Mesothelial cell of epicardium (in vitro differentiated cells): ENCODE data around the gene LDB2. TPM values are rescaled to one million over a fixed set of nuclear protein-coding genes. Genes with fewer than 3 reads are reported as not detected.

Source experiments
- DNase-seq, 2 experiments: peaks; one replicate each; pipeline ENCODE4 v3.0.0; 2021; ENCODE audit warnings: low spot score in 2 of 2; ENCODE audit not compliant: unreplicated experiment in 2 of 2
- H3K27ac Mint-ChIP-seq: 2 replicates; pipeline ENCODE4 v1.8.0; 2021; ENCODE audit warnings: mixed read lengths
- H3K27me3 Mint-ChIP-seq: 2 replicates; pipeline ENCODE4 v1.8.0; 2021; ENCODE audit warnings: low read depth, mixed read lengths
- H3K36me3 Mint-ChIP-seq: 2 replicates; pipeline ENCODE4 v1.8.0; 2021; ENCODE audit warnings: mixed read lengths
- H3K4me1 Mint-ChIP-seq: 2 replicates; pipeline ENCODE4 v1.8.0; 2021; ENCODE audit warnings: mixed read lengths
- H3K4me3 Mint-ChIP-seq: 2 replicates; pipeline ENCODE4 v1.8.0; 2021; ENCODE audit warnings: mild to moderate bottlenecking, moderate library complexity, mixed read lengths
- H3K9me3 Mint-ChIP-seq: 2 replicates; pipeline ENCODE4 v1.8.0; 2021; ENCODE audit warnings: mixed read lengths
- total RNA-seq: library from RNA; stranded (reverse); gene quantifications from 3 replicates; pipeline ENCODE4 v1.2.1, GENCODE V29; 2021
- TF ChIP-seq, protein P1 (sequence below): fragments of 200-600 bp; sonication (generic); IDR thresholded peaks from one replicate; pipeline ENCODE4 v1.5.0; 2021; ENCODE audit warnings: antibody characterized with exemption; ENCODE audit not compliant: unreplicated experiment

The LDB2 gene
- total RNA-seq, 1 donor from 2014 or later, result 7.6 TPM

DNA sequence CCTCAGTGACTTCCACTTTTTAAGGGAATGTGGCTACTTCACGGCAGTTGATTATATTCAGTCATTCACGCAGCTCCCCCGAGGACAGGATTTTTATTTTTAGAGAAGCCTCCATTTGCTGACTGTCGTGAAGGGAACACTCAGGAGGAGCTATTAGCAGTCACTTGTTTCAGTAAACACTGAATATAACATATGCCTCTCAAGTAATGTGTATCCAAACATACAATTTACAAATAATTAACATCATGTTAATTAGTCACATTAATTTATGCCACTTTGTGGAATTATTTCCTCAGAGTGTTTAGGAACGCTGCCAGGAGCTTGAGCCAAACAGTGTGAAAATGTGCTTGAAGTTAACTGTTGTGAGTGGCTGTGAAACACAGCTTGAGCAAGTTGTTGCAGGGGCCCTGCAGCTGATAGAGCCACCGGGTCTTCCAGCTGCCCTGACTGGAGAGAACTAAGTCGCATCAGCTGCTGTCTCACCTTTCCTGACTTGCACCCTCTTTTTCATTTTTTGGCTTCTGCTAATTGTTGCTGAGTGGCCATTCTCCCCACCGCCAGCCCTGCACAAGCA is 245.6 kb downstream of the LDB2 start:
- TF ChIP-seq, protein P1, sequence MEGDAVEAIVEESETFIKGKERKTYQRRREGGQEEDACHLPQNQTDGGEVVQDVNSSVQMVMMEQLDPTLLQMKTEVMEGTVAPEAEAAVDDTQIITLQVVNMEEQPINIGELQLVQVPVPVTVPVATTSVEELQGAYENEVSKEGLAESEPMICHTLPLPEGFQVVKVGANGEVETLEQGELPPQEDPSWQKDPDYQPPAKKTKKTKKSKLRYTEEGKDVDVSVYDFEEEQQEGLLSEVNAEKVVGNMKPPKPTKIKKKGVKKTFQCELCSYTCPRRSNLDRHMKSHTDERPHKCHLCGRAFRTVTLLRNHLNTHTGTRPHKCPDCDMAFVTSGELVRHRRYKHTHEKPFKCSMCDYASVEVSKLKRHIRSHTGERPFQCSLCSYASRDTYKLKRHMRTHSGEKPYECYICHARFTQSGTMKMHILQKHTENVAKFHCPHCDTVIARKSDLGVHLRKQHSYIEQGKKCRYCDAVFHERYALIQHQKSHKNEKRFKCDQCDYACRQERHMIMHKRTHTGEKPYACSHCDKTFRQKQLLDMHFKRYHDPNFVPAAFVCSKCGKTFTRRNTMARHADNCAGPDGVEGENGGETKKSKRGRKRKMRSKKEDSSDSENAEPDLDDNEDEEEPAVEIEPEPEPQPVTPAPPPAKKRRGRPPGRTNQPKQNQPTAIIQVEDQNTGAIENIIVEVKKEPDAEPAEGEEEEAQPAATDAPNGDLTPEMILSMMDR, result no peak

DNA sequence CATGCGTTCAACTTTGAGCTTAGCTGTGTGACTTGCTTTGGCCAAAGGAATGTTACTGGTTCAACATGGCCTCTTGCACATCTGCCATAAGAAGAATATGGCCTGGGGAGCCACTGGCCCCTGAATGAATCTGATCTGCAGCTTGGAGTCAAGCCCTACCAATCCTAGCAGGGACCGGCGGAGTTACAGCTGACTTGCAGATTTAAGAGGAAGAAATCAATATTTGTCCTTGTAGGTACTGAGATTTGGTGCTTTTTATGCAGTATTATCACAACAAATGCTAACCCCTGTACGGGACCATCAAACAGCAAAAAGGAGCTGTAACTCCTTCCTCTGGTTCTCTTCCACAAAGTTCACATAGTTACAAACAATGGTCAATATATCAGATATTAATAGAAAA is 252.0 kb downstream of the LDB2 start:
- no peaks in the 10 kb centered on the region for H3K36me3 Mint-ChIP-seq
- TF ChIP-seq, protein P1, result no peak
- DNase-seq, result no peak
- no peak overlapping the region for H3K27ac Mint-ChIP-seq
- peaks cover 8% of the 10 kb centered on the region for H3K4me1 Mint-ChIP-seq
- H3K9me3 Mint-ChIP-seq, result no peaks in the 10 kb centered on the region
- H3K4me3 Mint-ChIP-seq, result no peak overlapping the region
- H3K27me3 Mint-ChIP-seq, result no peaks in the 10 kb centered on the region

More for the DNA sequence above, 245.6 kb downstream of the LDB2 start:
- no peaks in the 10 kb centered on the region for H3K27me3 Mint-ChIP-seq
- peaks cover 6% of the 10 kb centered on the region for H3K4me1 Mint-ChIP-seq
- no peak overlapping the region for H3K4me3 Mint-ChIP-seq
- no peaks in the 10 kb centered on the region for H3K9me3 Mint-ChIP-seq
- DNase-seq, result no peak
- no peaks in the 10 kb centered on the region for H3K36me3 Mint-ChIP-seq
- no peak overlapping the region for H3K27ac Mint-ChIP-seq

DNA sequence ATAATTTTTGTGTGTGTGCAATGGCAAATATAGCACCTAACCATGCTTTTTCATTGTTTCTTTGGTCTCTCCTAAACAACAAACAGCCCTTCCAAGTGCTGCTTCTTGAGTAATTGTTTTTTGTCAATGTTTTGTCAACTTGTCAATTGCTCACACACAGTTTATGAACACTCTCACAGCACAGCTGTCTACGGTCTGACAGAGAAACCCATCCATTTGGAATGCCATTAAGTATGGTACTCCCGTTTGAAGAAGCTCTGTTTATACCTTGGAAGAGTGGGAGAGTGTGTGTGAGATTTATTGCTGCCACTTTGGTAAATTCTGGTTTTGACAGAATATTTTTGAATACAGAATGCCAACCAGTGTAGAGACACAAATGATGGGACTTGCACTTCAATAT is 254.6 kb downstream of the LDB2 start:
- no peak overlapping the region for H3K4me3 Mint-ChIP-seq
- no peaks in the 10 kb centered on the region for H3K36me3 Mint-ChIP-seq
- DNase-seq, result no peak
- H3K4me1 Mint-ChIP-seq, result peaks cover 8% of the 10 kb centered on the region
- TF ChIP-seq, protein P1, result no peak
- peaks cover 1% of the 10 kb centered on the region for H3K27me3 Mint-ChIP-seq
- H3K9me3 Mint-ChIP-seq, result no peaks in the 10 kb centered on the region
- H3K27ac Mint-ChIP-seq, result no peak overlapping the region

DNA sequence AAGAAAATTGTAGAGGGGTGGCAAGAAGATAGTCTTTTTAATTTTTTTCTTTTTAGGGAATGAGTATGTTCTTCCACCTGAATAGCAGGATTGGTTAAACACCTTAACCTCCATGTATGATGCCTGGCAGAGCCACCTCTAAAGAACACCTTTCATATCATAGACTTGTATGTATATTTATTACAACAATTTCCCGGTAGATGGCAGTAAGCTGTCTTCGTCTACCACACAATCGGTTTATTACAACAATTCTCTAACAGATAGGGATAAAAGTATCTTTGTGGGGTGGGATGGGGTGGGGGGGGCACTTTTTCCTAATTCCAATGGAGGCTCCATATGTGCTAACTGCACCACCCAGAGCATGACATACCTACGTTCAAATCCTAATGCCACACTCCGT is 255.5 kb downstream of the LDB2 start:
- Mint-ChIP-seq H3K9me3 (no peaks in the 10 kb centered on the region), H3K4me1 (peaks cover 8% of the 10 kb centered on the region), H3K4me3 (no peak overlapping the region), H3K27ac (no peak overlapping the region), H3K36me3 (no peaks in the 10 kb centered on the region), H3K27me3 (peaks cover 3% of the 10 kb centered on the region)
- no peak for DNase-seq
- TF ChIP-seq, protein P1, result no peak

DNA sequence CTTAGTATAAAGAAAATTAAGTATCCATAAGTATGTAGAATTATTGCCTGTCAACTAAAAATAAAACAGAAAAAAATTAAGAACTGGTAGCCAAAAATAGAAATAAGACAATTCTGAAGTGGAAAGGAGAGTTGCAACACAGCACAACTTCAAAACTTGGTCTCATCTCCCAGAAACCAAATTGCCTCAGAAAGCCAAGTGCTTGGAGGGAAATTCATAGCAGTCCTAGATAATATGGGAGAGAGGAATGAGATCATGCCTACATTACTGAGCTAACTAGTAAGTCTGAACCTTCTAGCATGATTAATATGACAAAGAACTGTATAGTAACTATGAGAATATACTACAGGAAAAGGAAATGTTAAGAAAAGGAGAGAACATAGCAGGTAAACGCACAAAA is 256.5 kb downstream of the LDB2 start:
- no peaks in the 10 kb centered on the region for H3K36me3 Mint-ChIP-seq
- H3K27ac Mint-ChIP-seq, result no peak overlapping the region
- no peak overlapping the region for H3K4me3 Mint-ChIP-seq
- no peak for DNase-seq
- no peaks in the 10 kb centered on the region for H3K9me3 Mint-ChIP-seq
- peaks cover 8% of the 10 kb centered on the region for H3K4me1 Mint-ChIP-seq
- H3K27me3 Mint-ChIP-seq, result peaks cover 3% of the 10 kb centered on the region
- TF ChIP-seq, protein P1, result no peak
